HepG2 (cell line): ENCODE results near the gene ENSA. TPM values are rescaled to one million over a fixed set of nuclear protein-coding genes. Genes with fewer than 3 reads are reported as not detected.

Source experiments
- CREM ChIP-seq, 2 experiments: sonication (generic) in 1 of 2; formaldehyde crosslinking in 1 of 2; IDR thresholded peaks; 2 replicates each; pipeline versions ENCODE4 v1.4.0 to v1.6.1; 2016 to 2020; ENCODE audit warnings: antibody characterized with exemption in 1 of 2, mild to moderate bottlenecking in 1 of 2, missing genetic modification reagents in 1 of 2
- GZF1 ChIP-seq: sonication (generic); formaldehyde crosslinking; IDR thresholded peaks from 2 replicates; pipeline ENCODE4 v1.5.1; 2020; ENCODE audit warnings: mild to moderate bottlenecking, missing genetic modification reagents
- HNRNPK ChIP-seq: fragments of 200-400 bp; formaldehyde crosslinking; IDR thresholded peaks from 2 replicates; pipeline ENCODE4 v1.6.1; 2018; ENCODE audit warnings: low read length, low read depth, moderate library complexity, mild to moderate bottlenecking; ENCODE audit not compliant: poor library complexity, severe bottlenecking
- POLR2AphosphoS5 ChIP-seq: IDR thresholded peaks from 2 replicates; pipeline ENCODE4 v1.6.1; 2012; ENCODE audit warnings: low read depth, low read length
- SIN3A ChIP-seq: IDR thresholded peaks from 2 replicates; pipeline ENCODE4 v1.6.1; 2011; ENCODE audit warnings: low read depth, mild to moderate bottlenecking, control low read depth, low read length, borderline replicate concordance
- SMC3 ChIP-seq: IDR thresholded peaks from 2 replicates; pipeline ENCODE4 v1.6.1; 2011; ENCODE audit warnings: low read length, improper control_type of control experiment
- YEATS4 ChIP-seq: sonication (generic); formaldehyde crosslinking; IDR thresholded peaks from 2 replicates; pipeline ENCODE4 v1.4.0; 2020; ENCODE audit warnings: missing genetic modification reagents, borderline replicate concordance
- ZFP37 ChIP-seq: sonication (generic); formaldehyde crosslinking; IDR thresholded peaks from 2 replicates; pipeline ENCODE4 v1.4.0; 2020; ENCODE audit warnings: missing genetic modification reagents, borderline replicate concordance
- ZNF496 ChIP-seq: sonication (generic); formaldehyde crosslinking; IDR thresholded peaks from 2 replicates; pipeline ENCODE4 v1.8.1; 2023; ENCODE audit warnings: mild to moderate bottlenecking, moderate library complexity, missing genetic modification reagents; ENCODE audit not compliant: insufficient replicate concordance
- ZNF644 ChIP-seq: IDR thresholded peaks from 2 replicates; pipeline ENCODE4 v1.6.1; 2016; ENCODE audit warnings: low read depth
- ZNF652 ChIP-seq: IDR thresholded peaks from 2 replicates; pipeline ENCODE4 v1.6.1; 2016; ENCODE audit warnings: low read depth, borderline replicate concordance
- polyA plus RNA-seq, 8 experiments: library from polyadenylated mRNA; depleted of rRNA in 3 of 8; stranded (reverse) in 7 of 8; unstranded in 1 of 8; fragments of >200 nt; fragmentation: Illumina TruSeq in 4 of 8; extraction: Trizol in 4 of 8; gene quantifications; 2 replicates each; pipeline versions ENCODE4 v1.2.1 to v1.2.3, GENCODE V29; 2011 to 2016; ENCODE audit warnings: low read depth in 4 of 8, missing spikeins in 1 of 8, mixed read lengths in 1 of 8; ENCODE audit not compliant: insufficient read depth in 1 of 8
- total RNA-seq, 5 experiments: library from RNA; depleted of rRNA; stranded (reverse); fragments of >200 nt; fragmentation: Illumina TruSeq; extraction: Trizol; gene quantifications; 2 replicates each; pipeline ENCODE4 v1.2.3, GENCODE V29; 2016; ENCODE audit warnings: low read depth in 1 of 5
- TF ChIP-seq, protein P1 (sequence below): sonication (generic); formaldehyde crosslinking; IDR thresholded peaks from 2 replicates; pipeline ENCODE4 v1.4.0; 2020; ENCODE audit warnings: missing genetic modification reagents, borderline replicate concordance
- TF ChIP-seq, protein P2 (sequence below): IDR thresholded peaks from 2 replicates; pipeline ENCODE4 v1.6.1; 2016; ENCODE audit warnings: missing compliant biosample characterization, missing genetic modification reagents, borderline replicate concordance
- TF ChIP-seq, protein P3 (sequence below), 2 experiments: sonication (generic) in 1 of 2; formaldehyde crosslinking in 1 of 2; IDR thresholded peaks; 2 replicates each; pipeline versions ENCODE4 v1.6.1 to v1.9.0; 2014 to 2022; ENCODE audit warnings: antibody characterized with exemption in 1 of 2, borderline replicate concordance in 1 of 2, inconsistent platforms in 1 of 2, low read depth in 1 of 2, missing genetic modification reagents in 1 of 2
- TF ChIP-seq, protein P4 (sequence below): sonication (generic); formaldehyde crosslinking; IDR thresholded peaks from 2 replicates; pipeline ENCODE4 v1.8.1; 2022; ENCODE audit warnings: mild to moderate bottlenecking, missing genetic modification reagents

ENSA gene
- total and polyA plus RNA-seq, 2 of the 13 experiments (the other 11 are each of a cell fraction or from before 2014, with no cell fraction given) = 54.5 to 111 TPM

DNA sequence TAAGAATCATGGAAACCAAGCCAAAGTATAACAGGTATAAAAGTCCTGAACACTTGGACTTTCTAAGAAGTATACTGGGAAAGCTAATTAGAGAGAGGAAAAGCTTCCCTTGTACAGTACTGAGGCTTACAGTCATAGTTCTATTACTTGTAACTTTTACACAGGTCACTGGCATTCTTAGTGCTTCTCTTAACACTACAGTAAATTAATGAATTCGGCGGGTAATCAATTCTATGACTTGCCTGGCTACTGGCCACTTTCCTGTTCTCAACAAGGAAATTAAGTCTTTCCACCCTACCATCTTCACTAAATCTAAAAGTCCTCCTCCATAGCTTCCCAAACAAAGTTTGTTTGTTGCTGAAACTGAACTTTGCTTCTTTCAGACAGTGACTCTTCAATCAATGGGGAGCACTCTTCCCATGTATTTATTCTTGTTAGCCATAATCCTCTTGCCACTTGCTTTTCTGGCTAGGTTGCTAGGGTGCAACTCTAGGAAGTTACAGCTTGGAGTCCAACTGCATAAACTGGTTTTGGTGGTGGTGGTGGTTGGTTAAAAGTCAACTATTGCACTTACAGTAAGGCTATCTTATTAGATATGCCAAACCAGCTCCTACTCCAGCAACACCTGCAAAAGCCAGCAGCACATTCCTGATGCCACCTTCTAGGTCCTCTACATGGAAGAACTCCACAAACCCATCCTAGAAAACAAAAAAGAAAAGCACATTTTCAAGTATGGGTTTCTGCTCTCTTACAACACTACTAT lies 52.4 kb downstream of the ENSA start (continued):
- TF ChIP-seq, protein P1, sequence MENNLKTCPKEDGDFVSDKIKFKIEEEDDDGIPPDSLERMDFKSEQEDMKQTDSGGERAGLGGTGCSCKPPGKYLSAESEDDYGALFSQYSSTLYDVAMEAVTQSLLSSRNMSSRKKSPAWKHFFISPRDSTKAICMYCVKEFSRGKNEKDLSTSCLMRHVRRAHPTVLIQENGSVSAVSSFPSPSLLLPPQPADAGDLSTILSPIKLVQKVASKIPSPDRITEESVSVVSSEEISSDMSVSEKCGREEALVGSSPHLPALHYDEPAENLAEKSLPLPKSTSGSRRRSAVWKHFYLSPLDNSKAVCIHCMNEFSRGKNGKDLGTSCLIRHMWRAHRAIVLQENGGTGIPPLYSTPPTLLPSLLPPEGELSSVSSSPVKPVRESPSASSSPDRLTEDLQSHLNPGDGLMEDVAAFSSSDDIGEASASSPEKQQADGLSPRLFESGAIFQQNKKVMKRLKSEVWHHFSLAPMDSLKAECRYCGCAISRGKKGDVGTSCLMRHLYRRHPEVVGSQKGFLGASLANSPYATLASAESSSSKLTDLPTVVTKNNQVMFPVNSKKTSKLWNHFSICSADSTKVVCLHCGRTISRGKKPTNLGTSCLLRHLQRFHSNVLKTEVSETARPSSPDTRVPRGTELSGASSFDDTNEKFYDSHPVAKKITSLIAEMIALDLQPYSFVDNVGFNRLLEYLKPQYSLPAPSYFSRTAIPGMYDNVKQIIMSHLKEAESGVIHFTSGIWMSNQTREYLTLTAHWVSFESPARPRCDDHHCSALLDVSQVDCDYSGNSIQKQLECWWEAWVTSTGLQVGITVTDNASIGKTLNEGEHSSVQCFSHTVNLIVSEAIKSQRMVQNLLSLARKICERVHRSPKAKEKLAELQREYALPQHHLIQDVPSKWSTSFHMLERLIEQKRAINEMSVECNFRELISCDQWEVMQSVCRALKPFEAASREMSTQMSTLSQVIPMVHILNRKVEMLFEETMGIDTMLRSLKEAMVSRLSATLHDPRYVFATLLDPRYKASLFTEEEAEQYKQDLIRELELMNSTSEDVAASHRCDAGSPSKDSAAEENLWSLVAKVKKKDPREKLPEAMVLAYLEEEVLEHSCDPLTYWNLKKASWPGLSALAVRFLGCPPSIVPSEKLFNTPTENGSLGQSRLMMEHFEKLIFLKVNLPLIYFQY (CRISPR knock-in tag) = no peak
- TF ChIP-seq ZNF644 (CRISPR knock-in tag) = peak; percentile 55; the same call in 1 of the 2 replicates
- TF ChIP-seq ZFP37 (CRISPR knock-in tag) = no peak
- TF ChIP-seq SMC3 = no peak
- peak; percentile 37; the same call in 1 of the 2 replicates for TF ChIP-seq YEATS4
- TF ChIP-seq SIN3A = peak; percentile 44; the same call in 1 of the 2 replicates
- no peak for TF ChIP-seq CREM (IDR thresholded peaks at IDR 0.05)
- TF ChIP-seq CREM (CRISPR knock-in tag; IDR thresholded peaks at IDR 0.05) = no peak
- no peak for TF ChIP-seq HNRNPK
- no peak for TF ChIP-seq ZNF652 (CRISPR knock-in tag)
- TF ChIP-seq, protein P2, sequence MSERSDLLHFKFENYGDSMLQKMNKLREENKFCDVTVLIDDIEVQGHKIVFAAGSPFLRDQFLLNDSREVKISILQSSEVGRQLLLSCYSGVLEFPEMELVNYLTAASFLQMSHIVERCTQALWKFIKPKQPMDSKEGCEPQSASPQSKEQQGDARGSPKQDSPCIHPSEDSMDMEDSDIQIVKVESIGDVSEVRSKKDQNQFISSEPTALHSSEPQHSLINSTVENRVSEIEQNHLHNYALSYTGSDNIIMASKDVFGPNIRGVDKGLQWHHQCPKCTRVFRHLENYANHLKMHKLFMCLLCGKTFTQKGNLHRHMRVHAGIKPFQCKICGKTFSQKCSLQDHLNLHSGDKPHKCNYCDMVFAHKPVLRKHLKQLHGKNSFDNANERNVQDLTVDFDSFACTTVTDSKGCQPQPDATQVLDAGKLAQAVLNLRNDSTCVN = no peak
- TF ChIP-seq, protein P3, sequence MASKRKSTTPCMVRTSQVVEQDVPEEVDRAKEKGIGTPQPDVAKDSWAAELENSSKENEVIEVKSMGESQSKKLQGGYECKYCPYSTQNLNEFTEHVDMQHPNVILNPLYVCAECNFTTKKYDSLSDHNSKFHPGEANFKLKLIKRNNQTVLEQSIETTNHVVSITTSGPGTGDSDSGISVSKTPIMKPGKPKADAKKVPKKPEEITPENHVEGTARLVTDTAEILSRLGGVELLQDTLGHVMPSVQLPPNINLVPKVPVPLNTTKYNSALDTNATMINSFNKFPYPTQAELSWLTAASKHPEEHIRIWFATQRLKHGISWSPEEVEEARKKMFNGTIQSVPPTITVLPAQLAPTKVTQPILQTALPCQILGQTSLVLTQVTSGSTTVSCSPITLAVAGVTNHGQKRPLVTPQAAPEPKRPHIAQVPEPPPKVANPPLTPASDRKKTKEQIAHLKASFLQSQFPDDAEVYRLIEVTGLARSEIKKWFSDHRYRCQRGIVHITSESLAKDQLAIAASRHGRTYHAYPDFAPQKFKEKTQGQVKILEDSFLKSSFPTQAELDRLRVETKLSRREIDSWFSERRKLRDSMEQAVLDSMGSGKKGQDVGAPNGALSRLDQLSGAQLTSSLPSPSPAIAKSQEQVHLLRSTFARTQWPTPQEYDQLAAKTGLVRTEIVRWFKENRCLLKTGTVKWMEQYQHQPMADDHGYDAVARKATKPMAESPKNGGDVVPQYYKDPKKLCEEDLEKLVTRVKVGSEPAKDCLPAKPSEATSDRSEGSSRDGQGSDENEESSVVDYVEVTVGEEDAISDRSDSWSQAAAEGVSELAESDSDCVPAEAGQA (IDR thresholded peaks at IDR 0.05; ENCODE audit: low read depth) = no peak
- TF ChIP-seq, protein P3 (CRISPR knock-in tag; IDR thresholded peaks at IDR 0.05; ENCODE audit: borderline replicate concordance) = no peak
- no peak for TF ChIP-seq ZNF496
- peak; percentile 35; the same call in 1 of the 2 replicates for TF ChIP-seq POLR2AphosphoS5
- TF ChIP-seq, protein P4, sequence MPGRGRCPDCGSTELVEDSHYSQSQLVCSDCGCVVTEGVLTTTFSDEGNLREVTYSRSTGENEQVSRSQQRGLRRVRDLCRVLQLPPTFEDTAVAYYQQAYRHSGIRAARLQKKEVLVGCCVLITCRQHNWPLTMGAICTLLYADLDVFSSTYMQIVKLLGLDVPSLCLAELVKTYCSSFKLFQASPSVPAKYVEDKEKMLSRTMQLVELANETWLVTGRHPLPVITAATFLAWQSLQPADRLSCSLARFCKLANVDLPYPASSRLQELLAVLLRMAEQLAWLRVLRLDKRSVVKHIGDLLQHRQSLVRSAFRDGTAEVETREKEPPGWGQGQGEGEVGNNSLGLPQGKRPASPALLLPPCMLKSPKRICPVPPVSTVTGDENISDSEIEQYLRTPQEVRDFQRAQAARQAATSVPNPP (CRISPR knock-in tag) = no peak
- TF ChIP-seq GZF1 = no peak
